GM12878 (cell line): Measurements from ENCODE around the gene SMG6. TPM values are rescaled to one million over a fixed set of nuclear protein-coding genes. Genes with fewer than 3 reads are reported as not detected.

Experiments used
- CBX3 ChIP-seq: fragments of 200-600 bp; sonication (generic); IDR thresholded peaks from 2 replicates; pipeline ENCODE4 v1.6.1; 2016; ENCODE audit warnings: low read depth, borderline replicate concordance
- GATAD2B ChIP-seq: fragments of 450-650 bp; conservative IDR thresholded peaks from 2 replicates; pipeline ENCODE4 v1.6.1; 2017; ENCODE audit warnings: low read depth, mild to moderate bottlenecking, moderate library complexity
- IKZF1 ChIP-seq: fragments of 450-650 bp; conservative IDR thresholded peaks from 2 replicates; pipeline ENCODE4 v1.6.1; 2017; ENCODE audit warnings: antibody characterized with exemption, mild to moderate bottlenecking
- IKZF2 ChIP-seq, 2 experiments: fragments of 450-650 bp; IDR thresholded peaks; 2 replicates each; pipeline ENCODE4 v1.6.1; 2017; ENCODE audit warnings: mild to moderate bottlenecking in 2 of 2, moderate library complexity in 2 of 2
- MEF2A ChIP-seq: IDR thresholded peaks from 2 replicates; pipeline ENCODE4 v1.6.1; 2011; ENCODE audit warnings: low read depth, mild to moderate bottlenecking, low read length, moderate library complexity; ENCODE audit not compliant: insufficient read depth
- MEF2B ChIP-seq: fragments of 450-650 bp; IDR thresholded peaks from 2 replicates; pipeline ENCODE4 v1.6.1; 2018; ENCODE audit warnings: mild to moderate bottlenecking, moderate library complexity; ENCODE audit not compliant: partially characterized antibody, poor library complexity, severe bottlenecking
- MYC ChIP-seq: IDR thresholded peaks from 2 replicates; pipeline ENCODE4 v1.6.1; 2011; ENCODE audit warnings: mild to moderate bottlenecking, low read length, moderate library complexity, inconsistent platforms; ENCODE audit not compliant: insufficient read depth, insufficient replicate concordance, insufficient read length, severe bottlenecking
- NR2C2 ChIP-seq: IDR thresholded peaks from 2 replicates; pipeline ENCODE4 v1.6.1; 2011; ENCODE audit warnings: borderline replicate concordance, low read depth; ENCODE audit not compliant: control insufficient read depth, insufficient read length
- NRF1 ChIP-seq: conservative IDR thresholded peaks from 2 replicates; pipeline ENCODE4 v1.6.1; 2011; ENCODE audit warnings: mild to moderate bottlenecking, low read depth, low read length, improper control_type of control experiment
- POLR2AphosphoS5 ChIP-seq: IDR thresholded peaks from 2 replicates; pipeline ENCODE4 v1.6.1; 2011; ENCODE audit warnings: mild to moderate bottlenecking, low read length, inconsistent platforms
- SIN3A ChIP-seq: IDR thresholded peaks from 2 replicates; pipeline ENCODE4 v1.6.1; 2012; ENCODE audit warnings: low read depth, low read length, improper control_type of control experiment
- SMAD5 ChIP-seq: IDR thresholded peaks from 2 replicates; pipeline ENCODE4 v1.6.1; 2016; ENCODE audit warnings: antibody characterized with exemption, low read depth
- SMARCA5 ChIP-seq: fragments of 450-650 bp; IDR thresholded peaks from 2 replicates; pipeline ENCODE4 v1.6.1; 2017; ENCODE audit warnings: mild to moderate bottlenecking
- SPI1 ChIP-seq: IDR thresholded peaks from 2 replicates; pipeline ENCODE4 v1.6.1; 2011; ENCODE audit warnings: low read depth, mild to moderate bottlenecking, low read length, moderate library complexity, borderline replicate concordance; ENCODE audit not compliant: insufficient read depth
- SUPT20H ChIP-seq: IDR thresholded peaks from 2 replicates; pipeline ENCODE4 v1.6.1; 2011; ENCODE audit warnings: low read depth, mild to moderate bottlenecking, low read length, moderate library complexity, borderline replicate concordance; ENCODE audit not compliant: control insufficient read depth
- TBL1XR1 ChIP-seq: IDR thresholded peaks from 2 replicates; pipeline ENCODE4 v1.6.1; 2012; ENCODE audit warnings: low read depth, low read length, improper control_type of control experiment
- polyA plus RNA-seq, 11 experiments: library from polyadenylated mRNA; depleted of rRNA in 4 of 11; unstranded in 6 of 11; stranded (reverse) in 5 of 11; fragments of >200 nt; fragmentation: Nextera tagmentation in 4 of 11; fragmentation: Illumina TruSeq in 1 of 11; extraction: Ambion mirVana in 4 of 11; extraction: Trizol in 1 of 11; gene quantifications; 1 replicate in 1 of 11; 2 replicates in 10 of 11; pipeline versions ENCODE4 v1.2.1 to v1.2.3, GENCODE V29; 2011 to 2016; ENCODE audit warnings: inconsistent platforms in 2 of 11, missing spikeins in 2 of 11, low read depth in 1 of 11
- total RNA-seq, 4 experiments: library from RNA; depleted of rRNA in 3 of 4; stranded (reverse); fragments of >200 nt in 3 of 4; fragmentation: Illumina TruSeq in 1 of 4; extraction: Trizol in 1 of 4; gene quantifications; 2 replicates each; pipeline versions ENCODE4 v1.2.1 to v1.2.3, GENCODE V29; 2013 to 2021
- TF ChIP-seq, protein P1 (sequence below): IDR thresholded peaks from 2 replicates; pipeline ENCODE4 v1.6.1; 2012; ENCODE audit warnings: low read depth, low read length, improper control_type of control experiment
- TF ChIP-seq, protein P2 (sequence below): fragments of 450-650 bp; IDR thresholded peaks from 2 replicates; pipeline ENCODE4 v1.6.1; 2018; ENCODE audit warnings: mild to moderate bottlenecking, low read depth, moderate library complexity; ENCODE audit not compliant: partially characterized antibody
- TF ChIP-seq, protein P3 (sequence below), 3 experiments: IDR thresholded peaks in 2 of 3; conservative IDR thresholded peaks in 1 of 3; 2 replicates each; pipeline ENCODE4 v1.5.1; 2011; ENCODE audit warnings: low read depth in 3 of 3, low read length in 3 of 3, mild to moderate bottlenecking in 3 of 3, control low read depth in 2 of 3, moderate library complexity in 2 of 3, inconsistent platforms in 1 of 3, mixed read lengths in 1 of 3; ENCODE audit not compliant: control insufficient read depth in 2 of 3, insufficient read depth in 1 of 3; ENCODE audit errors: extremely low read depth in 1 of 3
- TF ChIP-seq, protein P4 (sequence below): fragments of 450-650 bp; IDR thresholded peaks from 2 replicates; pipeline ENCODE4 v1.6.1; 2017; ENCODE audit warnings: antibody characterized with exemption, mild to moderate bottlenecking, moderate library complexity

The SMG6 gene
- total and polyA plus RNA-seq, 10 of the 15 experiments (the other 5 are each of a cell fraction or from before 2014, with no cell fraction given) = 0.58 to 28.7 (median 15.7) TPM

DNA sequence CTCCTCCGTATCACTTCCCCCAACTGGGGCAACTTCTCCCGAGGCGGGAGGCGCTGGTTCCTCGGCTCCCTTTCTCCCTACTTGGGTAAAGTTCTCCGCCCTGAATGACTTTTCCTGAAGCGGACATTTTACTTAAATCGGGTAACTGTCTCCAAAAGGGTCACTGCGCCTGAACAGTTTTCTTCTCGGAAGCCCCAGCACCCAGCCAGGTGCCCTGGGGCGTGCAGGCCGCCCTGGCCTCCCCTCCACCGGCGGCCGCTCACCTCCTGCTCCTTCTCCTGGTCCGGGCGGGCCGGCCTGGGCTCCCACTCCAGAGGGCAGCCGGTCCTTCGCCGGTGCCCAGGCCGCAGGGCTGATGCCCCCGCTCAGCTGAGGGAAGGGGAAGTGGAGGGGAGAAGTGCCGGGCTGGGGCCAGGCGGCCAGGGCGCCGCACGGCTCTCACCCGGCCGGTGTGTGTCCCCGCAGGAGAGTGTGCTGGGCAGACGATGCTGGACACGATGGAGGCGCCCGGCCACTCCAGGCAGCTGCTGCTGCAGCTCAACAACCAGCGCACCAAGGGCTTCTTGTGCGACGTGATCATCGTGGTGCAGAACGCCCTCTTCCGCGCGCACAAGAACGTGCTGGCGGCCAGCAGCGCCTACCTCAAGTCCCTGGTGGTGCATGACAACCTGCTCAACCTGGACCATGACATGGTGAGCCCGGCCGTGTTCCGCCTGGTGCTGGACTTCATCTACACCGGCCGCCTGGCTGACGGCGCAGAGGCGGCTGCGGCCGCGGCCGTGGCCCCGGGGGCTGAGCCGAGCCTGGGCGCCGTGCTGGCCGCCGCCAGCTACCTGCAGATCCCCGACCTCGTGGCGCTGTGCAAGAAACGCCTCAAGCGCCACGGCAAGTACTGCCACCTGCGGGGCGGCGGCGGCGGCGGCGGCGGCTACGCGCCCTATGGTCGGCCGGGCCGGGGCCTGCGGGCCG is 247.1 kb downstream of the SMG6 start (continued):
- TF ChIP-seq, protein P1, sequence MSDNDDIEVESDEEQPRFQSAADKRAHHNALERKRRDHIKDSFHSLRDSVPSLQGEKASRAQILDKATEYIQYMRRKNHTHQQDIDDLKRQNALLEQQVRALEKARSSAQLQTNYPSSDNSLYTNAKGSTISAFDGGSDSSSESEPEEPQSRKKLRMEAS = peak; percentile 73; the same call in 1 of the 2 replicates
- peak; percentile 38; the same call in 1 of the 2 replicates for TF ChIP-seq SPI1
- no peak for TF ChIP-seq SUPT20H
- peak; percentile 40 for TF ChIP-seq IKZF1
- TF ChIP-seq MEF2B = no peak
- TF ChIP-seq, protein P2, sequence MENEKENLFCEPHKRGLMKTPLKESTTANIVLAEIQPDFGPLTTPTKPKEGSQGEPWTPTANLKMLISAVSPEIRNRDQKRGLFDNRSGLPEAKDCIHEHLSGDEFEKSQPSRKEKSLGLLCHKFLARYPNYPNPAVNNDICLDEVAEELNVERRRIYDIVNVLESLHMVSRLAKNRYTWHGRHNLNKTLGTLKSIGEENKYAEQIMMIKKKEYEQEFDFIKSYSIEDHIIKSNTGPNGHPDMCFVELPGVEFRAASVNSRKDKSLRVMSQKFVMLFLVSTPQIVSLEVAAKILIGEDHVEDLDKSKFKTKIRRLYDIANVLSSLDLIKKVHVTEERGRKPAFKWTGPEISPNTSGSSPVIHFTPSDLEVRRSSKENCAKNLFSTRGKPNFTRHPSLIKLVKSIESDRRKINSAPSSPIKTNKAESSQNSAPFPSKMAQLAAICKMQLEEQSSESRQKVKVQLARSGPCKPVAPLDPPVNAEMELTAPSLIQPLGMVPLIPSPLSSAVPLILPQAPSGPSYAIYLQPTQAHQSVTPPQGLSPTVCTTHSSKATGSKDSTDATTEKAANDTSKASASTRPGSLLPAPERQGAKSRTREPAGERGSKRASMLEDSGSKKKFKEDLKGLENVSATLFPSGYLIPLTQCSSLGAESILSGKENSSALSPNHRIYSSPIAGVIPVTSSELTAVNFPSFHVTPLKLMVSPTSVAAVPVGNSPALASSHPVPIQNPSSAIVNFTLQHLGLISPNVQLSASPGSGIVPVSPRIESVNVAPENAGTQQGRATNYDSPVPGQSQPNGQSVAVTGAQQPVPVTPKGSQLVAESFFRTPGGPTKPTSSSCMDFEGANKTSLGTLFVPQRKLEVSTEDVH = no peak
- TF ChIP-seq SMARCA5 = peak; percentile 45; the same call in 1 of the 2 replicates
- no peak for TF ChIP-seq MYC
- TF ChIP-seq POLR2AphosphoS5 = peak; percentile 66
- TF ChIP-seq, protein P3, sequence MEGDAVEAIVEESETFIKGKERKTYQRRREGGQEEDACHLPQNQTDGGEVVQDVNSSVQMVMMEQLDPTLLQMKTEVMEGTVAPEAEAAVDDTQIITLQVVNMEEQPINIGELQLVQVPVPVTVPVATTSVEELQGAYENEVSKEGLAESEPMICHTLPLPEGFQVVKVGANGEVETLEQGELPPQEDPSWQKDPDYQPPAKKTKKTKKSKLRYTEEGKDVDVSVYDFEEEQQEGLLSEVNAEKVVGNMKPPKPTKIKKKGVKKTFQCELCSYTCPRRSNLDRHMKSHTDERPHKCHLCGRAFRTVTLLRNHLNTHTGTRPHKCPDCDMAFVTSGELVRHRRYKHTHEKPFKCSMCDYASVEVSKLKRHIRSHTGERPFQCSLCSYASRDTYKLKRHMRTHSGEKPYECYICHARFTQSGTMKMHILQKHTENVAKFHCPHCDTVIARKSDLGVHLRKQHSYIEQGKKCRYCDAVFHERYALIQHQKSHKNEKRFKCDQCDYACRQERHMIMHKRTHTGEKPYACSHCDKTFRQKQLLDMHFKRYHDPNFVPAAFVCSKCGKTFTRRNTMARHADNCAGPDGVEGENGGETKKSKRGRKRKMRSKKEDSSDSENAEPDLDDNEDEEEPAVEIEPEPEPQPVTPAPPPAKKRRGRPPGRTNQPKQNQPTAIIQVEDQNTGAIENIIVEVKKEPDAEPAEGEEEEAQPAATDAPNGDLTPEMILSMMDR (IDR thresholded peaks at IDR 0.05 in 2 of 3, conservative IDR thresholded peaks at IDR 0.05 in 1 of 3; ENCODE audit: control insufficient read depth in 2 of 3, extremely low read depth in 1 of 3, insufficient read depth in 1 of 3, low read depth in 3 of 3, low read length in 3 of 3) = peak in 2 of 3 experiments; percentile 25 to 29; a peak in 4 of 6 replicates
- 0 out of 2 replicates have a peak, but pooled peaks have one; percentile 31 for TF ChIP-seq TBL1XR1
- TF ChIP-seq IKZF2 (IDR thresholded peaks at IDR 0.05) = no peak
- no peak for TF ChIP-seq NR2C2
- peak; percentile 75 for TF ChIP-seq SMAD5
- TF ChIP-seq GATAD2B = peak; percentile 31; the same call in 1 of the 2 replicates
- no peak for TF ChIP-seq NRF1
- no peak for TF ChIP-seq CBX3
- no peak for TF ChIP-seq MEF2A
- TF ChIP-seq, protein P4, sequence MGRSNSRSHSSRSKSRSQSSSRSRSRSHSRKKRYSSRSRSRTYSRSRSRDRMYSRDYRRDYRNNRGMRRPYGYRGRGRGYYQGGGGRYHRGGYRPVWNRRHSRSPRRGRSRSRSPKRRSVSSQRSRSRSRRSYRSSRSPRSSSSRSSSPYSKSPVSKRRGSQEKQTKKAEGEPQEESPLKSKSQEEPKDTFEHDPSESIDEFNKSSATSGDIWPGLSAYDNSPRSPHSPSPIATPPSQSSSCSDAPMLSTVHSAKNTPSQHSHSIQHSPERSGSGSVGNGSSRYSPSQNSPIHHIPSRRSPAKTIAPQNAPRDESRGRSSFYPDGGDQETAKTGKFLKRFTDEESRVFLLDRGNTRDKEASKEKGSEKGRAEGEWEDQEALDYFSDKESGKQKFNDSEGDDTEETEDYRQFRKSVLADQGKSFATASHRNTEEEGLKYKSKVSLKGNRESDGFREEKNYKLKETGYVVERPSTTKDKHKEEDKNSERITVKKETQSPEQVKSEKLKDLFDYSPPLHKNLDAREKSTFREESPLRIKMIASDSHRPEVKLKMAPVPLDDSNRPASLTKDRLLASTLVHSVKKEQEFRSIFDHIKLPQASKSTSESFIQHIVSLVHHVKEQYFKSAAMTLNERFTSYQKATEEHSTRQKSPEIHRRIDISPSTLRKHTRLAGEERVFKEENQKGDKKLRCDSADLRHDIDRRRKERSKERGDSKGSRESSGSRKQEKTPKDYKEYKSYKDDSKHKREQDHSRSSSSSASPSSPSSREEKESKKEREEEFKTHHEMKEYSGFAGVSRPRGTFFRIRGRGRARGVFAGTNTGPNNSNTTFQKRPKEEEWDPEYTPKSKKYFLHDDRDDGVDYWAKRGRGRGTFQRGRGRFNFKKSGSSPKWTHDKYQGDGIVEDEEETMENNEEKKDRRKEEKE = 0 out of 2 replicates have a peak, but pooled peaks have one; percentile 3
- peak; percentile 27; the same call in 1 of the 2 replicates for TF ChIP-seq SIN3A
